Brain microvascular endothelial cell (primary cell): Measurements from ENCODE around the gene PIEZO2.

Experiments
- DNase-seq: peaks from one replicate; pipeline ENCODE4 v3.0.0-alpha.2; 2020
- H3K27ac ChIP-seq: fragments of 250-450 bp; sonication (Bioruptor Pico); 2 replicates; pipeline ENCODE4 v1.5.1; 2020; ENCODE audit warnings: mild to moderate bottlenecking, moderate library complexity
- H3K27me3 ChIP-seq: fragments of 250-450 bp; sonication (Bioruptor Pico); replicated peaks from 2 replicates; pipeline ENCODE4 v1.5.1; 2020; ENCODE audit warnings: mild to moderate bottlenecking
- H3K36me3 ChIP-seq: fragments of 250-450 bp; sonication (Bioruptor Pico); replicated peaks from 2 replicates; pipeline ENCODE4 v1.5.1; 2020; ENCODE audit warnings: mild to moderate bottlenecking
- H3K4me3 ChIP-seq: 2 replicates; pipeline ENCODE4 v1.5.1; 2011; ENCODE audit warnings: low read depth, mild to moderate bottlenecking, control low read depth, low read length, moderate library complexity
- CTCF ChIP-seq: IDR thresholded peaks from 2 replicates; pipeline ENCODE4 v1.5.1; 2011; ENCODE audit warnings: low read depth, mild to moderate bottlenecking, moderate library complexity, low read length, control low read depth, inconsistent platforms; ENCODE audit errors: missing control alignments
- in situ Hi-C: cut with HindIII; loops from 2 replicates; pipeline ENCODE4 v1.10.0; 2017; ENCODE audit warnings: low sequenced_read_pairs, low pct_ligation_motif_present

The PIEZO2 gene

GRCh38 chr18:10785798-10786197 is 363.6 kb downstream of the PIEZO2 start:
- DNase-seq: no peak
- Histone ChIP-seq H3K36me3 (no peaks in the 10 kb centered on the region), H3K27ac (no peak overlapping the region), H3K4me3 (no peak overlapping the region), H3K27me3 (no peaks in the 10 kb centered on the region)
- no peak for TF ChIP-seq CTCF
- in situ Hi-C loops: no loop called here

- DNase-seq: no peak
- Histone ChIP-seq H3K4me3 (no peak overlapping the region), H3K36me3 (no peaks in the 10 kb centered on the region), H3K27me3 (no peaks in the 10 kb centered on the region), H3K27ac (no peak overlapping the region)
- no peak for TF ChIP-seq CTCF
- in situ Hi-C loops: no loop called here
These were observed 364.7 kb downstream of the PIEZO2 start for GRCh38 chr18:10784596-10785202.

- DNase-seq: no peak
These were observed 365.4 kb downstream of the PIEZO2 start for GRCh38 chr18:10783941-10784340.

GRCh38 chr18:10776493-10776892 is 372.9 kb downstream of the PIEZO2 start:
- Histone ChIP-seq H3K27ac (no peak overlapping the region), H3K4me3 (no peak overlapping the region), H3K27me3 (no peaks in the 10 kb centered on the region), H3K36me3 (no peaks in the 10 kb centered on the region)
- no peak for DNase-seq
- no peak for TF ChIP-seq CTCF
- in situ Hi-C loops: no loop called here

More at GRCh38 chr18:10783941-10784340, 365.4 kb downstream of the PIEZO2 start:
- no peaks in the 10 kb centered on the region for H3K36me3 ChIP-seq
- H3K27me3 ChIP-seq: no peaks in the 10 kb centered on the region
- H3K27ac ChIP-seq: no peak overlapping the region
- in situ Hi-C loops: no loop called here
- TF ChIP-seq CTCF: no peak
- no peak overlapping the region for H3K4me3 ChIP-seq

- DNase-seq: no peak
- H3K27ac ChIP-seq: no peak overlapping the region
- H3K36me3 ChIP-seq: no peaks in the 10 kb centered on the region
- no peak overlapping the region for H3K4me3 ChIP-seq
- no peak for TF ChIP-seq CTCF
- no peaks in the 10 kb centered on the region for H3K27me3 ChIP-seq
- in situ Hi-C loops: no loop called here
These were observed 374.3 kb downstream of the PIEZO2 start for GRCh38 chr18:10775026-10775425.
